ENCODE data around the gene TTC21B.

TTC21B gene

GRCh38 chr2:165827921-165828276 lies 125.7 kb downstream of the TTC21B start:
- no peak for DNase-seq

- DNase-seq = no peak
Measured at GRCh38 chr2:165827016-165827920, 126.3 kb downstream of the TTC21B start.

- no peak for DNase-seq
Measured at GRCh38 chr2:165825041-165825440, 128.5 kb downstream of the TTC21B start.

All from stimulated activated CD4-positive, alpha-beta T cell treated with anti-CD3 and anti-CD28 coated beads, Interleukin-1b, Interleukin-23, amount 100 ng/mL, for 48 hours (primary cell).